K562 (cell line): Measurements from ENCODE around the gene TTLL11. TPM values are rescaled to one million over a fixed set of nuclear protein-coding genes. Genes with fewer than 3 reads are reported as not detected.

Experiments used
- ATAC-seq: fragments of 200-7000 bp; cut with Tn5 transposase; 3 replicates; pipeline ENCODE4 v1.9.1; 2020; ENCODE audit warnings: moderate library complexity
- BruUV-seq: library from RNA; stranded (reverse); fragments of 400-500 nt; replicated peaks from 2 replicates; lab custom pipeline; 2021; lab: Mats Ljungman, UMichigan
- CTCF ChIA-PET: fragments of 300-600 bp; formaldehyde crosslinking; extraction: SDS; loops from one replicate; lab custom pipeline; 2021; ENCODE audit warnings: low intra/inter-chr PET ratio; lab: Yijun Ruan, JAX
- POLR2A ChIA-PET: fragments of 300-600, 350-650 bp; sonication (Branson Sonifier 250); formaldehyde crosslinking; extraction: SDS; loops from one replicate; lab custom pipeline; 2021; ENCODE audit warnings: antibody characterized with exemption, inconsistent platforms; lab: Yijun Ruan, JAX
- DNase-seq, 4 experiments: peaks; one replicate each; pipeline versions ENCODE4 v3.0.0 to v3.0.0-alpha.2; 2011 to 2018; ENCODE audit warnings: low spot score in 3 of 4, mixed read lengths in 3 of 4; ENCODE audit errors: extremely low read depth in 1 of 4
- FAIRE-seq: peaks from 2 replicates; lab custom pipeline; 2011; peaks lifted over from hg19 to GRCh38; lab: Jason Lieb, UNC
- H2AFZ ChIP-seq: 2 replicates; pipeline ENCODE4 v1.6.0; 2011; ENCODE audit warnings: low read depth, low read length, control low read depth, inconsistent platforms
- H3K27ac ChIP-seq: fragments of 200-600 bp; 3 replicates; pipeline ENCODE4 v1.8.0; 2011; ENCODE audit warnings: low read depth, mild to moderate bottlenecking, control low read depth, inconsistent platforms, low read length, moderate library complexity, mixed read lengths; ENCODE audit errors: extremely low read depth
- H3K27me3 ChIP-seq, 2 experiments: fragments of 300-600 bp in 1 of 2; 2 replicates in 1 of 2; 3 replicates in 1 of 2; pipeline versions ENCODE4 v1.6.0 to v1.8.0; 2011; ENCODE audit warnings: inconsistent platforms in 2 of 2, low read length in 2 of 2, mild to moderate bottlenecking in 1 of 2, mixed read lengths in 1 of 2, moderate library complexity in 1 of 2; ENCODE audit not compliant: control insufficient read depth in 2 of 2, insufficient read depth in 2 of 2
- H3K36me3 ChIP-seq: fragments of 300-600 bp; 3 replicates; pipeline ENCODE4 v1.8.0; 2011; ENCODE audit warnings: mild to moderate bottlenecking, low read length, inconsistent platforms; ENCODE audit not compliant: control insufficient read depth, insufficient read depth
- H3K4me1 ChIP-seq, 2 experiments: fragments of 200-600 bp in 1 of 2; replicated peaks in 1 of 2; 2 replicates in 1 of 2; 3 replicates in 1 of 2; pipeline versions ENCODE4 v1.5.1 to v1.8.0; 2011; ENCODE audit warnings: inconsistent platforms in 2 of 2, low read length in 2 of 2, mild to moderate bottlenecking in 1 of 2, mixed read lengths in 1 of 2, moderate library complexity in 1 of 2; ENCODE audit not compliant: control insufficient read depth in 2 of 2, insufficient read depth in 2 of 2
- H3K4me2 ChIP-seq: 2 replicates; pipeline ENCODE4 v1.6.1; 2011; ENCODE audit warnings: low read length, control low read depth, inconsistent platforms, mixed read lengths; ENCODE audit not compliant: insufficient read depth
- H3K4me3 ChIP-seq: fragments of 200-600 bp; sonication (generic), shearing (Covaris generic); 2 replicates; pipeline ENCODE4 v1.5.1; 2016; ENCODE audit warnings: control low read depth, inconsistent platforms
- H3K79me2 ChIP-seq: fragments of 200-600 bp; 3 replicates; pipeline ENCODE4 v1.8.0; 2011; ENCODE audit warnings: low read length, inconsistent platforms; ENCODE audit not compliant: control insufficient read depth, insufficient read depth
- H3K9ac ChIP-seq, 2 experiments: 2 replicates each; pipeline versions ENCODE4 v1.6.0 to v1.6.1; 2011; ENCODE audit warnings: low read depth in 2 of 2, low read length in 2 of 2, control low read depth in 1 of 2, inconsistent platforms in 1 of 2, mild to moderate bottlenecking in 1 of 2, mixed read lengths in 1 of 2; ENCODE audit not compliant: insufficient read depth in 1 of 2
- H3K9me1 ChIP-seq: one replicate; pipeline ENCODE4 v1.6.0; 2011; ENCODE audit warnings: inconsistent platforms, mild to moderate bottlenecking, low read length, moderate library complexity; ENCODE audit not compliant: control insufficient read depth, insufficient read depth
- H3K9me3 ChIP-seq: replicated peaks from 2 replicates; pipeline ENCODE4 v1.5.1; 2011; ENCODE audit warnings: low read depth, low read length, inconsistent platforms; ENCODE audit not compliant: control insufficient read depth, insufficient read depth
- H4K20me1 ChIP-seq: replicated peaks from 2 replicates; pipeline ENCODE4 v1.6.1; 2011; ENCODE audit warnings: low read length, inconsistent platforms, mixed read lengths; ENCODE audit not compliant: control insufficient read depth, insufficient read depth
- GABPB2 ChIP-seq: fragments of 250-450 bp; sonication (Bioruptor Pico); conservative IDR thresholded peaks from 2 replicates; pipeline ENCODE4 v1.5.1; 2021; ENCODE audit warnings: mild to moderate bottlenecking
- MEIS2 ChIP-seq: fragments of 450-650 bp; IDR thresholded peaks from 2 replicates; pipeline ENCODE4 v1.6.1; 2014; ENCODE audit warnings: mild to moderate bottlenecking; ENCODE audit not compliant: partially characterized antibody
- RBM25 ChIP-seq: fragments of 200-400 bp; formaldehyde crosslinking; IDR thresholded peaks from 2 replicates; pipeline ENCODE4 v1.6.1; 2018; ENCODE audit warnings: low read length, low read depth, moderate library complexity; ENCODE audit not compliant: severe bottlenecking
- XRCC4 ChIP-seq: IDR thresholded peaks from one replicate; pipeline ENCODE4 v1.6.1; 2011; ENCODE audit not compliant: insufficient read depth, insufficient read length; ENCODE audit errors: extremely low read depth
- ZNF589 ChIP-seq: fragments of 200-800 bp; sonication (Bioruptor generic); IDR thresholded peaks from 2 replicates; pipeline ENCODE4 v1.6.1; 2016; ENCODE audit warnings: low read depth, missing genetic modification characterization, missing compliant biosample characterization
- WGBS: fragments of 100-300 bp; shearing (Covaris generic); methylation state at CpG from one replicate; pipeline ENCODE4 v1.1.6; 2016; ENCODE audit warnings: low coverage, mixed read lengths; ENCODE audit not compliant: insufficient coverage; ENCODE audit errors: missing lambda C conversion rate; 5-methylcytosine and 5-hydroxymethylcytosine counted together
- in situ Hi-C: fragments of 300-500 bp; cut with MboI; formaldehyde crosslinking; loops from 4 replicates; pipeline ENCODE4 v1.15.0; 2018; ENCODE audit warnings: inconsistent platforms, mixed read lengths
- intact Hi-C: fragments of 100-400 bp; cut with micrococcal nuclease; formaldehyde crosslinking; loops from 2 replicates; pipeline ENCODE4 v1.14.2; 2022
- polyA plus RNA-seq, 8 experiments: library from polyadenylated mRNA; depleted of rRNA in 4 of 8; stranded (reverse) in 5 of 8; unstranded in 3 of 8; fragments of >200 nt; fragmentation: Nextera tagmentation in 2 of 8; fragmentation: Illumina TruSeq in 1 of 8; extraction: Ambion mirVana in 2 of 8; extraction: Trizol in 1 of 8; gene quantifications; 2 replicates each; pipeline versions ENCODE4 v1.2.1 to v1.2.3, GENCODE V29; 2011 to 2014; ENCODE audit warnings: inconsistent platforms in 1 of 8, missing spikeins in 1 of 8
- total RNA-seq, 7 experiments: library from RNA; depleted of rRNA in 6 of 7; stranded (reverse); fragments of >200 nt in 6 of 7; fragmentation: Illumina TruSeq in 2 of 7; extraction: Trizol in 2 of 7; gene quantifications; 2 replicates each; pipeline versions ENCODE4 v1.2.1 to v1.2.3, GENCODE V29; 2011 to 2021; ENCODE audit warnings: low replicate concordance in 1 of 7

Gene TTLL11
- total and polyA plus RNA-seq, 9 of the 15 experiments (the other 6 are each of a cell fraction or from before 2014, with no cell fraction given), result 0.83 to 4.4 (median 2.7) TPM

DNA sequence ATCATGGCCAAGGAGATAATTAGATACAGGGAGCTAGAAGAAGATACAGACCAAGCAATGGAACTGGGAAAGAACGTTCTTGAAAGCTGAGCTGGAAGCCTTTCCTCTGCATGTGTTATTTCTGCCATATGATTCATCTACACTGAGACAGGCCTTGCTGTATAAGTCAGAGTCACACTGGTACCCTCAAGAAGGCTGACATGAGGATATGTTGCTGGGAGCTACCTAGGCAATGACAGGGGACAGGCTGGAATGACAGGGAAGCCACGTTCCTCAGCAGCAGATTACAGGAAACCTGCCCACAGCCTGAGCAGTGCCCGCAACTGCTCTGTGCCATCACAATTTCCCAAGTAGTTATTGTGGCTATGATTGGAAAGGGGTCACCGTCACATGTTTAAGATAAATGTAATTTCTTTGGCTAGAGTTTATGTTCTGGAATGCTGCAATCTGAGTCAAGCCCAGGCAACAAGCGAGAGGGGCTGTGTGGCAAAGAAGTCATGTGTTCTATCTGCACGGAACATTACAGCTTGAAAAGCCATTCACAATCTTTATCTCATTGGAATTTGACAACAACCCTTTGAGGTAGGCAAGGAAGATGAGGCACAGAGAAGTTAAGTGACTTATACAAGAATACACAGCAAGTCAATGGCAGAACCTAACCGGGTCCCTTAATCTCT is 108.2 kb downstream of the TTLL11 start:
- no peak overlapping the region for H2AFZ ChIP-seq
- FAIRE-seq (no peak), ATAC-seq (no peak)
- in situ Hi-C loops, result no loop called here
- H3K9ac ChIP-seq, result no peak overlapping the region
- no peaks in the 10 kb centered on the region for H3K4me1 ChIP-seq
- no peaks in the 10 kb centered on the region for H3K9me3 ChIP-seq
- no peaks in the 10 kb centered on the region for H3K79me2 ChIP-seq
- peaks cover 3% of the 10 kb centered on the region; the same call in 1 of the 2 replicates for H4K20me1 ChIP-seq
- intact Hi-C loops, result no loop called here
- TF ChIP-seq RBM25, result peak; percentile 26
- no peak for TF ChIP-seq GABPB2
- TF ChIP-seq, all 486 proteins: peak for 1
- H3K27me3 ChIP-seq, result peaks cover 0 to 4% of the 10 kb centered on the region in 2 experiments; a peak in 1 of 5 replicates
- no TSS peak for BruUV-seq
- H3K4me3 ChIP-seq, result no peak overlapping the region
- H3K36me3 ChIP-seq, result no peaks in the 10 kb centered on the region
- H3K9me1 ChIP-seq, result no peaks in the 10 kb centered on the region
- no peak for DNase-seq
- ChIA-PET CTCF (no interaction called here), POLR2A (no interaction called here)
- H3K4me2 ChIP-seq, result no peak overlapping the region
- 9% methylated on average over 7 of the region's 7 CpGs for WGBS
- no peak overlapping the region for H3K27ac ChIP-seq

DNA sequence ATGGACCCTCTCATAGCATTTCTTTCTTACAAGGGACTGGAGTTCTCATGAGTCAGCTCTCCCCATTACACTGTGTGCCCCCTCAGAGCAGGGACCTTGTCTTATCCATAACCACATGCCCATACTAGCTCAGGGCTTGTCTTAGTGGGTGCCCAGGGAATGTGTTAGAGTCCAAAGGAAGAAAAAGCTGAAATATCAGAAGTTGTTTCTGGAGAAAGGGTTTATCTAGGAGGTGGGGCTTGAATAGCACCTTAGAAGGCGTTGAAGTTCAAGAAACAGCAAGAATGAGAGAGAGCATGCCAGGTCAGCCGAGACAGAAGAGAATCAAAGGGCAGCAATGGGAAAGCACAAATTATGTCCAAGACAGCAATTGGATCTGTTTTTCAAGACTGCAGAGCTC is 109.4 kb downstream of the TTLL11 start:
- intact Hi-C loops, result no loop called here
- ATAC-seq (no peak), FAIRE-seq (no peak), DNase-seq (no peak)
- in situ Hi-C loops, result no loop called here
- H3K4me1 ChIP-seq, result no peaks in the 10 kb centered on the region
- no peaks in the 10 kb centered on the region for H3K79me2 ChIP-seq
- H3K27ac ChIP-seq, result no peak overlapping the region
- TF ChIP-seq ZNF589 (no peak), XRCC4 (no peak), MEIS2 (no peak)
- H3K27me3 ChIP-seq, result peaks cover 0 to 4% of the 10 kb centered on the region in 2 experiments; a peak in 1 of 5 replicates
- no peaks in the 10 kb centered on the region for H3K9me3 ChIP-seq
- BruUV-seq, result no TSS peak
- H3K36me3 ChIP-seq, result no peaks in the 10 kb centered on the region
- ChIA-PET POLR2A (interaction anchor here (0.5 to 1.1 kb wide), 2 partner anchors 34 to 47 kb away, joined by 3 read pairs; no protein-coding TSS in a partner anchor), CTCF (no interaction called here)
- no peak overlapping the region for H3K4me3 ChIP-seq
- no peaks in the 10 kb centered on the region for H3K9me1 ChIP-seq
- no peak overlapping the region for H3K9ac ChIP-seq
- no peak overlapping the region for H3K4me2 ChIP-seq
- H4K20me1 ChIP-seq, result no peaks in the 10 kb centered on the region; the same call in 1 of the 2 replicates
- WGBS, result 3% methylated on average over 2 of the region's 2 CpGs
- H2AFZ ChIP-seq, result no peak overlapping the region
